T-helper 22 cell (primary cell): ENCODE data around the gene UNC5B.

Experiments used
- DNase-seq: peaks from one replicate; pipeline ENCODE4 v3.0.0-alpha.2; 2020; ENCODE audit warnings: low read depth

The UNC5B gene

DNA sequence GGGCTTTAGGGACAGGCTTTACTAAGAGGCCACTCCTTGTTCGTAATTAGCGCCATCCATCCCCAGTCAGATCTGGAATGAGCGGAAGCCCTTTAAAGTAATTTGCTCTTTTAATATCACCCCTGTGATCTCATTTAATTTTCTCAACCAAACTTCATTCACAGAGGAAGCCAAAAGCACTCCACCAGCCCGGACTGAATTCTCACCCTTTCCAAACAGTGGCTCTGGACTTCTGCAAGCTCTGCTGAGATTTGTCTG is 43.1 kb downstream of the UNC5B start:
- no peak for DNase-seq

DNA sequence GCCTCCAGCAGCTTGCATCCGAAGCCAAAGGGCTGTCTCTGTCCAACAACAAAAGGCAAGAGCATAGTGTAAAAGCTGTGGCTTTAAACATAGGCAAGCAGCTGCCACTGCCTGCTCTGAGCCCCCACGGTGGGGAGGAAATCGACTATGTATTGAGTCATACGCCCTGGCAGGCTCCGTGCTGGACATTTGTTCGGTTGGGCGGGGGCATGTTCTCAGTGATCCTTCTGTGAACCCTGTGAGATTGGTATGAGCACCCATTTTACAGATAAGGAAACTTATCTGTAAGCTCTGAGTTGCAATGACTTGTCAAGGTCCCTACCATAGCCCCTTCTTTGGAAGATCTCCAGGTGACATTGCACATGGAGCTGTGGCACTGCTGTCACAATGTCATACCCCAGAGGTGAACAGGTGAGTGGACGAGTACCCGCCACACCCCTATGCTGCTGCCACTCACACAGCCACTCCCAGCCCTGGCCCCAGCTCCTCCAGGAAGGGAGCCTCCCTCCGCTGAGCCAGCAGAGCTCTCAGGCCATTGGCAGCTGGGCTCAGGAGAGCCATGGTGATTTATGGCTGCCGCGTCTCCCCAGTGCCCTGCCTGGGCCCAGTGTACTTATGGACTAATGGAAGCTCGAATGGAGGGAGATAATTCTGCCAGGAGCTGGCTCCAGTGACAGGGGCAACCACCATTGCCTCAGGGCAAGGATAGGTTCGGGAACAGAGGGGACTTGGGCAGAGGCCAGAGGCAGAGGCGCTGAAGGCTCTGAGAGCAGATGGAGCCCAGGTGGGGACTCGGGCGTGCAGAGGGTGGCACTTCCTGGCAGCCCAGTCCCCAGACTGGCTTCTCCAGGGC is 43.7 kb downstream of the UNC5B start:
- DNase-seq: no peak

DNA sequence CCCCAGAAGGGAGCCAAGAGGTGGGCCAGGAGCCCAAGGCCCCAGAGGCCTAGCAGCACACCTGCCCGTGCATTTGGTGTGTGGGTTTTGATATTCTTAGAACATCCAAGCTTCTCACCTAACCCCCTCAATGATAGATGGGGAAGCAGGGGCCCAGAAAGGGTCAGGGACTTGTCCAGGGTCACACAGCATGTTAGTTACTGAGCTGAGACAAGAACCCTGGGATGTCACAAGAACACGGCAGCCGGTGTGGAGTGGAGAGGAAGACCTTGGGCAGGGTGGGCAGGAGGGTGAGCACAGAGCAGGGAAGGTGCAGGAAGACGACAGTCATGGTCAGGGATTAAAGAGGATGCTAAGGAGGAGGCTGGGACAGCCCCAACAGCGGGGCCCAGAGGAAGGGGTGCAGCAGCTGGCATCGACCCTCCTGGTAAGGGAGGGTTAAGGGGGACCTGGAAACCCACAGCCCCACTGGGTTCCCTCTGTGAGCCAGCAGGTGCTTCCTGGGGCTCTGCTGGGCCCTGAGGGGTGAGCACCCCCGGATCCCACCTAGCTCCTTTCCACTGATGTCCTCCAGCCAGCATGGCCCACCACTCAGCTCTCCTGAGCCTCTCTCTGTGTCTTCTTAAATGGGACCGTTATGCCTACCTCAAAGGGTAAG is 44.4 kb downstream of the UNC5B start:
- DNase-seq: no peak

DNA sequence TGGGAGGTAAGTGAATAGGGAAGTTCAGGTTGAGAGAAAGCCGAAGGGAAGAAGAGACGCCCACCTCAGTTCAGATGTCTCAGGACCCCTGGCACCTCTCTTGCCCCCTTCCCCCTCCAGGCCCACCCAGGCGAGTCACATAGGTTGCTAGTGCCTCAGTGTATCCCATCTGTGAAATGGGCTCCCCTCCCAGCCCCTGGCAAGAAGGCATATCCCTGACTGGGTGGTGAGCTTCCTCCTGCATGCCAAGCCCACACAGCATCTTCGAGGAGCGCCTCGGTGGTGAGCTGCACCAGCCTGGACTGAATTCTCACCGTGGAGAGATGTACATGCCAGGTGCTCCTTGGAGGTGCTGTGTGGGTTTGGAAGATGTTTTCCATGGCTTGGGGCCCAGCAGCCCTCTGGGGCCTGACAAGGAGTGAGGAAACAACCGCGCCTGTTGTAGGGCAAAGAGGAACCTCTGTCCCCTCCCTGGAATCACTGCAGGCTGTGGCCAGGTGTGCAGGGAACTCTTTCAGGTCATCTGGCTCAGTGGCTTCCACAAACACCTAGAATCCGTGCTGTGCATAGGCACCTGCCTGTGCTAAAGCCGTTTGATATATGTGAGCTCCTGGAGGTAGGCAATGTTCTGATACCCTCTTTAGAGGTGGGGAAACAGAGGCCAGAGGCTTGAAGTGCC is 45.1 kb downstream of the UNC5B start:
- DNase-seq: no peak

DNA sequence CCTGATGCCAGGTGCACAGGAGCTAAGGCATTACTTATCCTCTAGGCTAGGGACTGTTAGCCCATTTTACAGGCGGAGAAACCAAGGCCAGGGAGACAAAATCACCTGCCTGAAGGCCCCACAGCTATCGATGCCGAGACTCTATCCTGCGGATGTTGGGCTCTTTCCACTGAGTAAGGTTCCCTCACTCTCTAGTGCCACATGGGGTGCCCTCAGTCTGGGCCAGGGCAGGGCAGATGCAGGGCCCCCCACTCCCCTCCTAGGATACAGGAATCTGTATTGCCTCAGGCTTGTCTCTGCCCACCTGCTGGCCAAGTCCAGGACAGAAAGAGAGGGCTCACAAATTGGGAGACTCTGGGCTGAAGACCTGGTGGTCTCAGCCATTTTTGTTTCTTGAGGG is 45.7 kb downstream of the UNC5B start:
- DNase-seq: no peak

DNA sequence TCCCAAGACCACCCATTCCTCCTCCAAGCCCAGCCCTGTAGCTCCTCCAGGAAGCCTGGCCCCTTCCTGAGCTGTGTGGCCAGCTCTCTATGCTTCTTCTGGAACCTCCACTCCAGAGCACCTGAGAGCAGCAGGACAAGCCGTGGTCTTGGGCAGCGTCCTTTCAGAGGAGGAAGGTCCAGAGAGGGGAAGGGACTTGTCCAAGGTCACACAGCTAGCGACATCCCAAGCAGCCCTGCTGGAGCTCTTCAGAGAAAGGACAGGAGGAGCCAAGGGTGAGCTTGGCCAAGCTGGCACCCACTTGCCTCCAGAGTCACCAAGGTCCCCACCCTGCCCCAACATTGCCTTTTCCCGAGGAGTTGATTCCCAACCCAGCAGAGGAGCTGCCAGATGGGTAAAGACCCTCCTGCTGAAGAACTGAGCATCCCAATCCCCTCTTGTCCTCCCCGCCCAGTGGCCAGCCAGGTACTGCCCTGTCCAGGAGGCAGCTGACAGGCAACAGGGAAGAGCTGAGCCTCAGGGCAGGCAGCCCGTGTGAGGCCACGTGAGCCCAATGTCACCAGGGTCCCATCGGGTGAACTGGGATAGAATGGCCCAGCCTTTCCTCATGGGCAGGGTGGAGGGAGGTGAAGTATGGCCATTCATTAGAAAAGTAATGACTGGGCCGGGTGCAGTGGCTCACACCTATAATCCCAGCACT is 46.2 kb downstream of the UNC5B start:
- DNase-seq: no peak

DNA sequence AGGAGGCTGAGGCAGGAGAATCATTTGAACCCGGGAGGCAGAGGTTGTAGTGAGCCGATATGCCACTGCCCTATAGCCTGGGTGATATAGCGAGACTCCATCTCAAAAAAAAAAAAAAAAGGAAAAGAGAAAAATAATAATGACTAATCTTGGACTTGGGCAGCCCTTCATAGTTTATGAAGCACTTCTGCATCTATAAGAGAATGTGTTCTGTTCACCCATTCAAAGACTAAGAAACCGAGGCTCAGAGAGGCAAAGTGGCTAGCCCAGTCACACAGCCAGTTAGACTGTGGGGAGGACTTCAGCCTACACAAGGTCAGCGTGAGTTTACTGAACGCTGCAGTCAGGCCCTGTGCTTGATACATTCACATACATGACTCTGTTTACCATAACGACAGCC is 46.9 kb downstream of the UNC5B start:
- no peak for DNase-seq

DNA sequence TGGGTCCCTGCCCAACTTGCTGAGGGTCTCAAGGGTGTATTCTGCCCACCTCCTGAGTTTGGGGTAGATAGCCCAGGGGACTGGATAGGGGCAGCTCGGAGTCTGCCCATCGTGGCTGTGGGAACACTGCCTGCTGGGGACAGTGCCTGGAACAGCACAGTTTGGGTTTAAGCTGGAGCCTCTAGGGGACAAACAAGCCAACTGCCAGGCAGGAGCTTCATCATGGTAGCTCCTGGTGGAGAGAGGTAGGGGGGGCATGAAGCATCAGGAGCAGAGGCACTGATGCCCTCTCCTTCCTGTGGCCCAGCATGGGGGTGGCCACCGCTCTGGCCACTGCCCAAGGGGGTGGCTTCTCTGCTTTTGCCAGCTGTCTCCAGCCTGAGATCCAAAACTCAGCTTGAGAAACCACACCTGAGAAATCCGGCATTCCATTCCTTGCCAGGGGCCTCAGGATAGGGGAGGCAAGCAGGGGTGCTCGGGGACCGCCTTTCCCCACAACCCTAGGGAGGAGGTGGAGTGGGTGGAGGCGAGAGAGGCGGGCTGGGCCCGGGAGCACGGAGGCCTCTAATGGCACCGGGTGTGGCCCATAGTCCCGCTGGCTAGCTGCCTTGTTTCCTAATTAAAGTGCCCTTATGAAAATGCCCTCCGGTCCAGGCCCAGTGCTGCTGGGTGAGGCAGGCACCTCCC is 47.6 kb downstream of the UNC5B start:
- DNase-seq: no peak

DNA sequence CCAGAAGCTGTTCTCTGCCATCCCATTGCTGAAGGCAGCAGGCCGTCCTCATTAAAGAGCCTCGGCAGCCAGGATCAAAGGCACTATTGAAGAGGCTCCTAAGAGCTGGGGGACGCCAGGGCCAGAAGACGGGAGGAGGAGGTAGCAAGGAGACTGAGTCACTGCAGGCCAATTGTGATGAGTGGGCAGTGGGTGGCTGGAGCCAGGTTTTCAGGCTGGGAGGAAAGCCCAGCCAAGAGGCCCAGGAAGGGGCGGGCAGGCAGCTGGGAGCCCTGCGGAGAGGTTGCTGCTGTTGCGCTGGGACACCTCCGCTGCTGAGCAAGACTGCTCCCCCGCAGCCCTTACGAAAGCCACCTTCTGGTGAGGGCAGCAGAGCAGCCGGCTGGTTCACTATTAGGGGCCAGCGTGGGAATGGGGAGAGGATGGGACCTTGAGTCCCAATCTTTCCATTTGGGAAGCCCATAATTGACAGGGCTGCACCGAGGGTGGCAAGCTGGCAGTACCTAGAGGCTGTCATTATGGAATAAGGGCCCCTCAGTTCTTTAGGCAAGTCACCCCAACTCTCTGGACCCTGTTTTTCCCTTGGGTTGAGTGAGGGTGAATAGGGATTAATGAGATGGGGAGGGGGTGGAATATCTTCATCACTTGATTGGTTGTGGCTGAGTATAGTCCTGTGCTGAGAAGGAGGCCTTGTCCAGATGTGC is 48.4 kb downstream of the UNC5B start:
- DNase-seq: no peak

DNA sequence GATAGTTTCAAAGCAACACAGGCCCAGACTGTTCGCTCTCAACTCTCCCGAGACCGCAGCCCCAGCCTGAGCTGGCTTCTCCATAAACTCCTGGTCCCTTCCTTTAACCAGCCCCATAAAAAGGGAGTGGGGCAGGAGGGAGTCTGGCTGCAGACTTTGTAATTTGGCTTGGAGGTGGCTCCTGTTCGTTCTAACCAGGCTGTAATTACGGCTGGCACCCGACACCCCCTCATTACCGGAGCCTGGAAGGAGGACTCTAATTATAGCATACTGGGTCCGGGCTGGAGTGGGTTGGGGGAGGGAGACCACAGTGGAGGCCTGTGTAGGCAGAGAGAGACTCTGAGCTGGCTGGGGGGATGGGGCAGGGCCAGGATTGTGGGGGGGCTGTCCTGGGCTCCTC is 49.7 kb downstream of the UNC5B start:
- DNase-seq: no peak

DNA sequence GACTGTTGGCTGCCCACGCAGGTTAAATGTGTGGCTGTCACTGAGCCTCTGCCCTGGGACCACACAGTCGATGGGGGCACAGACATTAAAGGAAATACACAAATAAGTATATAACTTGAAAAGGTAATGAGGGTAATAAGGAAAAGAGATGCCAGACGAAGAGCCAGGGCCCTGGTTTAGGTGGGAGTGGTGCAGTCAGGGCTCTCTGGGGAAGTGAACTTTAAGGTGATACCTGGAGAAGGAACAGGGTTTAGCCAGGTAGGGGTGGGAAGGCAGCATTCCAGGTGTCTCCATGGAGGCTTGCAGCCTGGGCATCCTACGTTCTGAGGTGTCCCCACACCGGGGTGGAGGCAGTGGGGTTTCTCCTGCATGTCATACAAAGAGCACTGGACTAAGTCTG is 50.4 kb downstream of the UNC5B start:
- DNase-seq: no peak

DNA sequence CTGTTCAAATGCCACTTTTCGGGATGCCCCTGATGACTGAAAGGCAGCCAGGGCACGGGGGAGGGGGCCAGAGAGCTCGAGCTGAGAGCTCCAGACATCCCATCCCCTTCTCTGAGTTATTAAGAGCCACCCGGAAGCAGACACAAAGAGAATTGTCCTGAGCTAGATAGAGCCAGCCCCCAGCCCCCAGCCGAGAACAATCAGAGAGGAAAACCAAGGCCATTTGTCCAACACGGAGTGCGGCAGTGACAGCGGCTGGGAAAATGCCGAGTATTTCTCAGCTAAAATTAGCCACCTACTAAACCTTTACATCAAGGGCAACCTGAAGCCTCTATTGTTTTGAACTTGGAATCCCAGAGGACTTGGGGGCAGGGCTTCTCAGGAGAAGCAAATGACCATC is 51.0 kb downstream of the UNC5B start:
- no peak for DNase-seq

DNA sequence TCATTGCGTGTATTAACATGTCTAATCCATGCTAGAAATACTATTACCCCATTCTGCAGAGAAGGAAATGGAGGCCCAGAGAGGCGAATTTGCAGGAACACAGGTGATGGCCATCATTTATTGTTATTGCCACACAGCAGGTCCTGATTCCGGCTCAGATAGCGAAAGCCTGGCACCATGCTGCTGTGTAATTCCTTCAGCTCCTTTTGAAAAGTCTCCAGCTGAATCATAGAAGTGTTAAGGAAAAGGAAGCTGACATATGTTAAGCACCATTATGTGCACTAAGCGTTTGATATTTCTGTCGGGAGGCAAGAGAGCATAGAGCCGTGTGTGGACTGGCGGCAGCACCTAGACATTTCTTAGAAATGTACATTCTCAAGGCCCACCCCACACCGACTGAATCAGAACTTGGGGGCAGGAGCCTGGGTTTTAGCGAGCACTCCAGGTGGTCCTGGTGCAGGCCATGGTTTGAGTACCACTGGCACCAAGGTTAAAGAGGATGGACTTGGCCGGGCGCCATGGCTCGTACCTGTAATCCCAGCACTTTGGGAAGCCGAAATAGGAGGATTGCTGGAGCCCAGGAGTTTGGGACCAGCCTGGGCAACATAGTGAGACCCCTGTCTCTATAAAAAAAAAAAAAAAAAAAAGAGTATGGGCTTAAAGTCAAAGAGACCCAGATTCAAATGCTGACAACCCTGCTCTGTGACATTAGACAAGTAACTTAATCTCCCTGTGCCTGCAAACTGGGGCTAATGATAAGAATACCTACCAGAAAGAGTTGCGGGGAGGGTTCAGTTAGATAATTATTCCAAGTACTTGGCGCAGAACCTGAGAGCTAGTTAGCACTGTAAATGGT is 52.2 kb downstream of the UNC5B start:
- DNase-seq: no peak

DNA sequence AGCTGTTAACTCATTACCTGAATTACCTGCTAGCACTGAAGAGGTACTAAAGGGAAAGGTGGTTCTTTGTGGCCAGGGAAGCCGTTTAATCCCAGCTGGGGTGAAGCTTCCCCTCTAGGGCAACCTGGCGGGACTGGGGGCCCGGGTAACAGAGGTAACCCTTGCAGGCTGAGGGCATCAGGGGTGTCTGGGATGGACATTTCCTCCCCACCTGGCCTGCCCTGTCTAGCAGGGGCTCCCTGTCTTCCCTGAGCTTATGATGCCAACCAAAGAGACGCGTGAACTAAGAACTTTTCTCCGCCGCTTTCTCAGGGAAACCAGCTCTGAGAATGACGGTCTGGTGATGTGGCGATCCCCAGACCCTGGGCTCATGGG is 52.8 kb downstream of the UNC5B start:
- DNase-seq: no peak

DNA sequence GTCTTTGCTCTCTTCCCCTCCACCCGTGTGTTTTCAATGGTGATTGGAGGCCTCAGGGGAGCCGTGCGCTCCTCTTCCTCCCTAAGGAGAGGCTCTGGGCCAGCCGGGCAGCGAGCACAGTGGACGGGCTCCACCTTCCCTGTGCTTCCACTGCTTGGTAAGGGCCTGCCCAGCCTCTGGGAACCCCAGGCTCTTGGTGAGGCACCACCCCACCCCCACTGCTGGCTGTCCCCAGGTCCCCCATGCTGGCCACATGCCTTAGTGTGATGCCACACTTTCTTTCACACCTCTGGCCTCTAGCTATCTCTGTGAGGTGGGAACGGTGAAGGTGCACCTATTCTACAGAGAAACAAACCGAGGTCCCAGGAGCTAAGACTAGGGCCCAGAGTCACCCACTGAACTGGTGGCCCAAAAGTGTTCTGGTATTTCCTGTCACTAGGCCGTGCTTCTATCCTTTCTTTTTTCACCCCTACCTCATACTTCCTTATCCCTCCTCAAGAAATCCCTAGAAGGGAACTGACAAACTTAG is 53.3 kb downstream of the UNC5B start:
- DNase-seq: no peak

DNA sequence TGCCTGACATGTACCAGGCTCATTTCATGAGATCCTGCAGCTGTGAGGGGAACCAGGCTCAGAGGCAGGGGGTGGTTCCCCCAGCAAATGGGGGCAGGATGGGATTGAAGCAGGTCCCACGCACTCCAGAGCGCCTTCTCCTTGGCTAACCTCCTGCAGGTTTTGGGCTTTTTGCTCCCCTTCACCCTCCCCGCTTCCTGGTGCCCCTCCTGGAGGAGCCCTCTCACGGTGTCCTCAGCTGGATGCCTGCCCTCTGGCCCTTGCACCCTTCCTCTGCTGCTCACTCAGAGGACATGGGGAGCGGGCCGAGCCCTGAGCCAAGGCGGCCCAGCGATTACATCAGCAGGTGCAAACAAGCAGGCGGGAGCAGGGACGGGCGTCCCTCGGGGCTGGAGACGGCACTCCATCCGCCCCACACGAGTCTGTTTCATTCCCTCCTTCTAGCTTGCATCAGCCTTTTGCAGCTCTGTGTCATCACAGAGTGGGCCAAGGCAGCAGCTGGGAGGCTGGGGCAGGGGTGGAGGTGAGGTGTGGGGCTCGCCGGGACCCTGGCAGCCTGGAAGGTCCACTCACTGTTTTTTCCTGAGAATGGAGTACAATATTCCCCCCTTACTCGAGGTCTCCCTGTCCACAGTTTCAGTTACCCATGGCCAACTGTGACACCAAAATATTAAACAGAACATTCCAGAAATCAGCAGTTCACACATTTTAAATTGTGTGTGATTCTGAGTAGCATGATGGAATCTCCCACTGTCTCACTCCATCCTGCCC is 54.0 kb downstream of the UNC5B start:
- DNase-seq: no peak

DNA sequence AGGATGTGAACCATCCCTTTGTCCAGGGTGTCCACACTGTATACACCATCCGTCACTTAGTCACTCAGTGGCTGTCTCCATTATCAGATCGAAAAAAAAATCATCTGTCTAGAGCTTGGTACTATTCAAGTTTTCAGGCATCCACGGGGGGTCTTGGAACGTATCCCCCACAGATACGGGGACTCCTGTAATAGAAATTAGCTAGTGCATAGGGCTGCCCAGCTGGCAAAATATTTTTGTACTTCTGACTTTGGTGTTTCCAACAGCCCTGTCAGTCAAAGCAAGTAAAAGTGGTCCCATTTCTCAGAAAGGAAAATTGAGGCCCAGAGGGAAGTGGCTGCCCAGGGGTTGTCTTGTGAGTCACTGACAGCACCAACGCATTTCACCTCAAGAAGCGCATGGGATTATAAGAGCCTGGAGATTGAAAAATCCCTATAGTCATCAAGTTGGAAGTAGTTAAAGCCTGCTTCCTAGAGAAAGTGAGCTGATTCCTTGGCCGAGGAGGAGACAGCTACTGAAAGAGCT is 54.6 kb downstream of the UNC5B start:
- no peak for DNase-seq

DNA sequence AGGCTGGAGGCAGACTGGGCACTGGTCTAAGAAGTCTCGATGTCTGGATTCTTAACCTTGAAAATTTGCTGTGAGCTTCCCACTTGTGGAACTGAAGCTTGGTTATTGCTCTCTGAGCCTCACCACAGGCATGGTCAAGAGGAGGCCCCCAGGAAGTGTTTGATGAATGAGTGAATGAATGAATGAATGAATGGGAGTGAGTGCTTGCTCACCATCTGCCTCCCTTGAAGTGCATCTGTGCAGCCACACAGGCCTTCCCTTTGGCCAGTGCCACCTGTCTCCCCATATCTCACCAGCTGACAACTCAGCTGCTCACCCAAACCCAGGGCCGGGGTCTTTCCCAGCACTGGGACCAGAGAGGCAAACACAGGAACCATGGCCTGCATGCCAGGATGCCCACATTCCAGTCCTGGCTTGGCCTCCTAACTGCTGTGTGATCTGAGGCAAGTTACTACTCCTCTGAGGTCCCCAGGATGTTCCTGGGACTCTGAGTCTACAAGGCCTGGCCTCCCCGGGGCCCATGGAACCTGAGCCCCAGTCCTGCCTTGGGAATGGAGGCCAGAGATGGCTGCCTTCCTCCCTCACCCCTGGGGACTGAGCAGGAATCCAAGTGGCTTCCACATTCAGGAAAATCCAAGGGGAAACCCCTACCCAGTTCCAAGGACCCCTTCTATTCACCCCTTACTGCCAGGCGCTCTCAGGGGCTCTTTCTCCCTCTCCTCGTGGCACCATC is 55.3 kb downstream of the UNC5B start:
- no peak for DNase-seq

DNA sequence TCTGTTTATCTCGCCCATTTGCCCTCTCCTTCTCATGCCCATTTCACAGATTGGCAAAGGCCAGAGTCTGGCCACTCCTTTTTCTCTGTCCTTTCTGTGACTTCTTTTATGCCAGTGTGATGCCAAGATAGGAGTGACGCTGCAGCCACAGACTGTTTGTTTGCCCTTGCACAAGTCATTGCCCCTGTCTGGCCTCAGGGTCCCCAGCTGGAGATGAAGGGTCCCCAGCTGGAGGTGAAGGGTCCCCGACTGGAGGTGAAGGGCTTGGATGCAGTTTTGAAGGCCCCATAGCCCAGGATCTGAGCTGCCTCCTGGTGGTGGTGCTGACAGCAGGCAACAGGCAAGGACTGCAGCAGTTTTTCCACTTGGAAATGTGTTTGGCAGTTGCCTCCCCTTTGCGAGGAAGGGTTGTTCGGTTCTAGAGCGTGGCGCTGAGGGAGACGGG is 55.9 kb downstream of the UNC5B start:
- DNase-seq: no peak
